ENCODE data around the gene KMT2E.

DNA sequence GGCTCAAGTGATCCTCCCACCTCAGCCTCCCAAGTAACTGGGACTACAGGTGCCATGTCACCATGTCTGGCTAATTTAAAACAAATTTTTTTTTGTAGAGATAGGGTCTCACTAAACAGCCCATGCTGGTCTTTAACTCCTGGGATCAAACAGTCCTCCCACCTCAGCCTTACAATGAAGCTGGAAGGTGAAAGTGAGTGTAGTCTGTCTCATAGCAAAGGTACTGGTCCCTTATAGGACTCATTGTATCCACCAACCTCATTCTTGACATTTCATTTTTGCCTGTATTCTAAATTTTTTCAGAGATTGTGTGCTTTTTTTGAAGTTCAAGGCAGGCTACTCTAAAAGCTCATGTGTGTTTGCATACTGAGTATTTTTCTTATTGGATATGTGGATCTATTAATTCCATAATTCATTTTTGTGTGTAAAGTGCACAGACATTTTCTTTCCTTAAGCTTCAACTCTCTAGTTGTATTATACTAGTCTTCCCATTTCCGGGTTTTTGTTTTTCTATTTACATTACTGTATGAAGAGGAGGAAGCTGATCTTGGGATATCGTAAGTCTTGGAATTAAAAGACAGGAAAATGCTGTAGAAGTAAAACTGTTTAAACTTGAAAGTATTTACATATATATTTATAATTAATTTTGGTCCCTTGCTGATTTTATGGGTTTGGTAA is 13.3 kb downstream of the KMT2E start:
- TF ChIP-seq CHD2 (IDR thresholded peaks at IDR 0.05; ENCODE audit: low read length, partially characterized antibody) = no peak
- TF ChIP-seq NPAS2 (CRISPR knock-in tag; IDR thresholded peaks at IDR 0.05; ENCODE audit: borderline replicate concordance) = no peak
- no peak for TF ChIP-seq RFX5 (IDR thresholded peaks at IDR 0.05)
